Measurements from ENCODE around the gene ENTPD2. TPM values are rescaled to one million over a fixed set of nuclear protein-coding genes. Genes with fewer than 3 reads are reported as not detected.
A peak's percentile ranks its signal among the peaks of the same experiment; 100 is the strongest.

Gene ENTPD2
- total and polyA plus RNA-seq, 9 of the 15 experiments (the other 6 are each of a cell fraction or from before 2014, with no cell fraction given), result 0.04 to 0.60 (median 0.14) TPM; not detected in 4

DNA sequence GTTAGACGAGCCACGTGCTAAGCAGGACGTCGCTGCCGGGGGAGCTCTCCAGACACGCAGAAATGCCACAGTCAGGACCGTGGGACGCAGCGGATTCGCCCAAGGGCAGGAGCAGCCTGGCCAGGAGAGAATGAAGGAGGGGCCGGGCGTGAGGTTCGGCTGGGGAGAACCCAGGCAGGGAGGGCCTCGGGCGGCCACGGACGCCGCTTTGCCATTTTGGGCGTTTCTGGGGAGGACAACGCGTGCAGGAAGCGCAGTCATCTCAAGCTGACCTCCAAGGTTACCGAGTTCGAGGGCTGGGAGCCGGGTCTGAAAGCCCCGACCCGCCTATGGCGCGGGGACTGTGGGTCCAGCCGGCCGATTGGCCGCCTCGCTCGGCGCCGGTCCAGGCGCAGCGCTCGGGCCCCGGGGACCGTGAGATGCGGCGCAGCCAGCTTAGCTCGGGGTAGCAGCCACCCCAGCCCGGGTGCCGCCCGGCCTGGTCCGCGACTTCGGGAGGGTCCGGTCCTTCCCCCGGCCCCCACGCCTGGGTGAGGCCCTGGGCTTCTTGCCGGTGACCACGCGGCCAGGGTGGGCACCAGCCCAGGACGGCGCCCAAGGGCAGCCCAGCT lies 32.2 kb upstream of the ENTPD2 start:
- peaks cover 32 to 69% of the 10 kb centered on the region in 2 experiments; a peak in 4 of 5 replicates for H3K4me1 ChIP-seq (replicated peaks in 1 of 2; ENCODE audit: control insufficient read depth in 2 of 2, insufficient read depth in 2 of 2, low read length in 2 of 2)
- under 1% methylated on average over 56 of the region's 58 CpGs for WGBS (ENCODE audit: insufficient coverage, low coverage, missing lambda C conversion rate)
- H3K4me3 ChIP-seq, result peak overlapping the region; percentile 59
- H3K9me1 ChIP-seq (ENCODE audit: control insufficient read depth, insufficient read depth, low read length), result no peaks in the 10 kb centered on the region
- in situ Hi-C loops (cut with MboI), result no loop called here
- TSS peak; percentile 87 for BruUV-seq (replicated peaks)
- ATAC-seq, result peak; percentile 35
- FAIRE-seq, result peak; percentile 80
- H2AFZ ChIP-seq (ENCODE audit: low read depth, low read length), result peak overlapping the region; percentile 64
- peak in 2 of 4 experiments; percentile 40 to 57 for DNase-seq (ENCODE audit: extremely low read depth in 1 of 4, low spot score in 3 of 4)
- H3K27me3 ChIP-seq (ENCODE audit: control insufficient read depth in 2 of 2, insufficient read depth in 2 of 2, low read length in 2 of 2), result no peaks in the 10 kb centered on the region
- peak overlapping the region; percentile 87 for H3K27ac ChIP-seq (ENCODE audit: extremely low read depth, low read depth, low read length)
- H3K36me3 ChIP-seq (ENCODE audit: control insufficient read depth, insufficient read depth, low read length), result peaks cover 26% of the 10 kb centered on the region
- peak overlapping the region; percentile 82 to 94 for H3K9ac ChIP-seq (ENCODE audit: insufficient read depth in 1 of 2, low read depth in 2 of 2, low read length in 2 of 2)
- no peaks in the 10 kb centered on the region for H3K9me3 ChIP-seq (replicated peaks; ENCODE audit: control insufficient read depth, insufficient read depth, low read depth, low read length)
- POLR2A ChIA-PET, result interaction anchor here (0.6 to 3.3 kb wide), 12 partner anchors 11 to 279 kb away, joined by 3 to 18 read pairs (median 4); partner anchors contain the start of genes RABL6, RNF224, SAPCD2 and TUBB4B
- H3K4me2 ChIP-seq (ENCODE audit: insufficient read depth, low read length), result peak overlapping the region; percentile 86
- CTCF ChIA-PET (ENCODE audit: low intra/inter-chr PET ratio), result interaction anchor here (1.2 kb wide), 1 partner anchor 141 kb away, joined by 6 read pairs; the partner anchor contains the start of gene RNF224
- intact Hi-C loops (cut with micrococcal nuclease), result loop anchor here (2.0 kb wide), 2 partner anchors 17 to 65 kb away; no protein-coding TSS in a partner anchor
- H4K20me1 ChIP-seq (replicated peaks; ENCODE audit: control insufficient read depth, insufficient read depth, low read length), result no peaks in the 10 kb centered on the region
- peaks cover 30% of the 10 kb centered on the region for H3K79me2 ChIP-seq (ENCODE audit: control insufficient read depth, insufficient read depth, low read length)
- TF ChIP-seq ATF1 (CRISPR knock-in tag; IDR thresholded peaks at IDR 0.05), result no peak
- TF ChIP-seq ATF1 (tag; IDR thresholded peaks at IDR 0.05), result no peak
- peak; percentile 56 for TF ChIP-seq RBBP5 (IDR thresholded peaks at IDR 0.05; ENCODE audit: borderline replicate concordance, insufficient read depth, low read length, poor library complexity, severe bottlenecking)
- TF ChIP-seq SAFB2 (IDR thresholded peaks at IDR 0.05; ENCODE audit: borderline replicate concordance, low read depth, low read length, severe bottlenecking), result no peak
- no peak for TF ChIP-seq NR2C2 (CRISPR knock-in tag; IDR thresholded peaks at IDR 0.05)
- TF ChIP-seq NR2C2 (tag; IDR thresholded peaks at IDR 0.05), result 0 out of 2 replicates have a peak, but pooled peaks have one; percentile 49
- no peak for TF ChIP-seq YBX1 (IDR thresholded peaks at IDR 0.05)
- TF ChIP-seq ELF4 (CRISPR knock-in tag; IDR thresholded peaks at IDR 0.05), result 0 out of 2 replicates have a peak, but pooled peaks have one; percentile 20
- 0 out of 2 replicates have a peak, but pooled peaks have one; percentile 35 for TF ChIP-seq SIN3B (IDR thresholded peaks at IDR 0.05; ENCODE audit: low read depth)
- no peak for TF ChIP-seq MCM2 (IDR thresholded peaks at IDR 0.05; ENCODE audit: low read depth)
- peak in 1 of 2 experiments; percentile 20; a peak in 1 of 4 replicates for TF ChIP-seq NONO (IDR thresholded peaks at IDR 0.05; ENCODE audit: low read depth in 2 of 2, low read length in 1 of 2)
- TF ChIP-seq LCOR (CRISPR knock-in tag; IDR thresholded peaks at IDR 0.05), result peak; percentile 7; the same call in 1 of the 2 replicates
- TF ChIP-seq, protein P1, sequence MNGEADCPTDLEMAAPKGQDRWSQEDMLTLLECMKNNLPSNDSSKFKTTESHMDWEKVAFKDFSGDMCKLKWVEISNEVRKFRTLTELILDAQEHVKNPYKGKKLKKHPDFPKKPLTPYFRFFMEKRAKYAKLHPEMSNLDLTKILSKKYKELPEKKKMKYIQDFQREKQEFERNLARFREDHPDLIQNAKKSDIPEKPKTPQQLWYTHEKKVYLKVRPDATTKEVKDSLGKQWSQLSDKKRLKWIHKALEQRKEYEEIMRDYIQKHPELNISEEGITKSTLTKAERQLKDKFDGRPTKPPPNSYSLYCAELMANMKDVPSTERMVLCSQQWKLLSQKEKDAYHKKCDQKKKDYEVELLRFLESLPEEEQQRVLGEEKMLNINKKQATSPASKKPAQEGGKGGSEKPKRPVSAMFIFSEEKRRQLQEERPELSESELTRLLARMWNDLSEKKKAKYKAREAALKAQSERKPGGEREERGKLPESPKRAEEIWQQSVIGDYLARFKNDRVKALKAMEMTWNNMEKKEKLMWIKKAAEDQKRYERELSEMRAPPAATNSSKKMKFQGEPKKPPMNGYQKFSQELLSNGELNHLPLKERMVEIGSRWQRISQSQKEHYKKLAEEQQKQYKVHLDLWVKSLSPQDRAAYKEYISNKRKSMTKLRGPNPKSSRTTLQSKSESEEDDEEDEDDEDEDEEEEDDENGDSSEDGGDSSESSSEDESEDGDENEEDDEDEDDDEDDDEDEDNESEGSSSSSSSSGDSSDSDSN (IDR thresholded peaks at IDR 0.05; ENCODE audit: borderline replicate concordance in 1 of 2, low read depth in 2 of 2, low read length in 2 of 2), result 0 out of 4 replicates have a peak, but pooled peaks of 1 of the 2 experiments have one; percentile 10
- TF ChIP-seq NFRKB (IDR thresholded peaks at IDR 0.05; ENCODE audit: low read depth), result 0 out of 2 replicates have a peak, but pooled peaks have one; percentile 35
- TF ChIP-seq MYC (IDR thresholded peaks at IDR 0.05; ENCODE audit: low read depth, low read length), result no peak
- TF ChIP-seq MYC (CRISPR knock-in tag; IDR thresholded peaks at IDR 0.05; ENCODE audit: borderline replicate concordance, low read depth), result no peak
- peak; percentile 32; the same call in 1 of the 2 replicates for TF ChIP-seq NFIC (IDR thresholded peaks at IDR 0.05)

Data from K562 (cell line).